HG03442 (cell line): ENCODE data around the gene ATP2B3.

Experiments used
- ATAC-seq: cut with Tn5 transposase; IDR thresholded peaks from one replicate; pipeline ENCODE4 v1.9.1; 2021; ENCODE audit warnings: mild to moderate bottlenecking, moderate library complexity; ENCODE audit not compliant: unreplicated experiment

ATP2B3 gene

DNA sequence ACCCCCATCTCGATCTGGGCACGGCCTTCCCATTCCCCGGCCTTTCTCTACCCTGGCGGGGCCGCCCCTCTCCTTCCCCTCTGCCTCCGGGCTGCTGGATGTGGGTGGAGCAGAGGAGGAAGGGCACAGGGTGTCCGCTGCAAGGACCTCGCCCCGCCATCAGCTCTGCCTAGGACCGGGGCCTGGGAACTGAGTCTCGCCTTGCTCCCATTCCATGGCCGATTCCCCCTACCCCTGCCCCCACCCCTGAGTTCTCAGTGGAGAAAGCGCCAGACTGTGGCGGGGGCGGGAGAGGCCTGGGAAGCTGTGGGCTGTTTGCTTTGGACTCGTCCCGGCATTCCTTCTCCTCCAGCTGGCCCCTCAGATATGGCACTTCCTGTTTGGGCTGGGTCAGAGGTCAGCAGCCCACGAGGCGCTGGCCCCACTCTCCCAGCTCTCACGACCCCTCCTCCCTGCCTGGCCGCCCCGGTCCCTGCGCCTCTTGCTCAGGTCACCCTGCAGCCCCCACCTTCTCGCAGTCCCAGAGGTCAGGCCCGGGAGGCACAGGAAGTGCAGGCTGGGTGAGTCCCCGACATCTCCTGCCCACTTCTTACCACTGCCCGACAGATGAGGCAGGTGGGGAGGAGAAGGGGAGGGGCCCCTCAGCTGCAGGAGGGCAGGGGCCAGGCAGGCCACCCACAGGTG, 29.1 kb upstream of the ATP2B3 start:
- ATAC-seq: no peak

DNA sequence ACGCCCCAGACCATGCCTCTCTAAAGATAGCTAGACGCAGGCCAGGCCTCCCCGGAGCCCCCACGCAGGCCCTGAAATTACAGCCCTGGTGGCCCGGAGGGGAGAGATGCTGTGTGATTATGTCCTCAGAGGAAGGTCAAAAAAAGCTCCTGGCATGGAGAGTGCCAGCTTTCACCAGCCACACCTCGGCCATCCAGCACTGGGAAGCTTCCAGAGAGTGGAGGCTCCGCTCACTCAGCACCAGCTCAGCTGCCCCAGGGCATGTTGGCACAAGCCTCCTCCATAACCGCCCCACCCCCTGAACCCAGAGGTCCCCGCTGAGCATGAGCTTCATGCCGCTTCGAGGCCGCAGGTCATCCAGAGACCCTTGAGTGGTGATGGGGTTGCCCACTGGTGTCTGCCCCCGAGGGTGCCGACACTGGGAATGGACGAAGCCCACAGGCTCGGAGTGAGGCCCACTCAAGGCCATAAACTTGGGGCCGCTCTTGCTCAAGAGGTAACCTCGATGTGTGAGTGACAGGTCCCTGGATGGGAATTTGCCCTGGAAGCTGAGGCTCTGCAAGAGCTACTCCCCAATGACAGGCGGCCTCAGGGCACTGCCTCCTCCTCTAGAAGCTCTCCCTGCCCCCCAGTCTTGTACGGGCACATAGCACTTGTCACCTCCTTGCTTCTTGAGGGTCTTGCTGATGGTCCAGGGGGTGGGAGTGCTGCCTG, 27.1 kb upstream of the ATP2B3 start:
- ATAC-seq: no peak

DNA sequence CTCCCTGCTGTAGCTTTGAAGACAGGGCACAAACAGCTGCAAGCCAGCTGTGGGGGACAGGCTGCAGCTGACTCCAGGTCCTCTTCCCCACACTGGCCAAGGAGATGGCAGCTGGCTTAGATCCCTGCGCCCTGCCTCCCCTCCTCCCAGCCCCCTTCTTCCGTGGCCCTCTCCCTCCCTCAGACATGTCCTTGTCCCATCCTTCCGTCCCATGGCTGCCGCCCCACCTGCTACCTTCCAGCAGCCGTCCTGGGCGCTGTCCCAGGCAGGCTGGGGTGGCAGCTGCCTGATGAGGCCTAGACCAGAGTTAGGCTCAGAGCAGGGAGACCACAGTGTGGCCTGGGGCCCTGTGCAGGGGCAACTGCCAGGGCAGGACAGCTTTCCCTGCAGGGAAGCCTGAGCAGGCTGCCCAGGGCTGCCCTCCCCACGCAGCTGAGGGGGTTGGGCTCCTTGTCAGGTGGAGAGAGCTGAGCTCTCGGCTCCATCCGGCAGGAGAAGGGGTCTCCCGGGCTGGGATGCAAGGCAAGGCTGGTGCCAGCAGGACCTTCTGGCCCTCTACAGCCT, 26.0 kb upstream of the ATP2B3 start:
- ATAC-seq: no peak

DNA sequence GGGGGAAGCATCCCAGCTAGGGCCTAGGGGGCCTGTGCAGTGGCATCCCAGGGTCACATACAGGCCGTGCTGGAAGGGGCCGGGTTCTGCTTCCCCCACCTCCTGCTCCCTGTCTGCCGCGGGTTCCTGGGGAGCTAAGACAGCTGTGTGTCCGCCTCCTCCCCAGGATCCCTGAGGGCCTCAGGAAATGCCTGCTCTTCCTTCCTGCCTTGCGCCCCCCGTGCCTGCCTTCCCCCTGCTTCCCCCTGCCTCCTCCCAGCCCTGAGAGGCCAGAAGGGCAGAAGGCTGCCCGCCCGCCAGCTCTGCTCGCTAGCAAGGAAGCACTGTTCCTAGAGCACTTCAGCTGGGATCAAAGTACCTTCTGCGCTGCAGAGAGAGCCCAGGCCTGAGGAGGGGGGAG, 25.5 kb upstream of the ATP2B3 start:
- no peak for ATAC-seq

DNA sequence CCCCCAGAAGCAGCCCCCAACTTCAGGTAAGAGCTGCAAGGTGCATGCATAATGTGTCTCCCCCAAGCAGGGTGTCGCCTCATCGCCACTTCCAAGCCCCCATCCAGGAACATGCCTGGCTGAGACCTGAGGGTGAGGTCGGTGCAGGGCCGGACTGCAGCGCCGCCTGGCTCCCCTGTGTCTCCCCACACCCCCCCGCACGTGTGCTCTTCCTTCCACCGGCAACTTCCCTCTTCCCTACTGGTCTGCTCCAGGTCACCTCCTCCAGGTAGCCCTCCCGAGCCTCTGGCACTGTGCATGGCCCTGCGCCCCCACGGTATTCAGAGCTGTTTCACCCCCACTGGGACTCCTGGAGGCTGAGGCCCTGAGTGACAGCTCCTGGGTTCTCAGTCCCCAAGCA, 24.9 kb upstream of the ATP2B3 start:
- no peak for ATAC-seq

DNA sequence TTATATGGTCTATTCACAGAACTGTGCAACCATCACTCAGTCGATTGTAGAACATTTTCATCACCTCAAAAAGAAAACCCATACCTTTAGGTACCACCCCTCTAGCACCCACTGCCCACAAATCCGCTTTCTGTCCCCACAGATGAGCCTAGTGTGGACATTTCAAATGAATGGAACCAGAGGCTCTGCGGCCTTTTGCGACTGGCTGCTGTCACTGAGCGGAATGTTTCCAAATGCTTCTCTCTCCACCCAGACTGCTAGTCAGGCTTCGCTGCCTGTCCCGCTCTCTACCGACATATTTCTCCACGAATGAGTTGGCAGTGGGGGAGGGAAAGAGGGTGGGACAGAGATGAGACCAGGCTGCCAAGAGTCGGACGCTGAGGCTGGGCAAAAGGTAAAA, 24.4 kb upstream of the ATP2B3 start:
- ATAC-seq: no peak

DNA sequence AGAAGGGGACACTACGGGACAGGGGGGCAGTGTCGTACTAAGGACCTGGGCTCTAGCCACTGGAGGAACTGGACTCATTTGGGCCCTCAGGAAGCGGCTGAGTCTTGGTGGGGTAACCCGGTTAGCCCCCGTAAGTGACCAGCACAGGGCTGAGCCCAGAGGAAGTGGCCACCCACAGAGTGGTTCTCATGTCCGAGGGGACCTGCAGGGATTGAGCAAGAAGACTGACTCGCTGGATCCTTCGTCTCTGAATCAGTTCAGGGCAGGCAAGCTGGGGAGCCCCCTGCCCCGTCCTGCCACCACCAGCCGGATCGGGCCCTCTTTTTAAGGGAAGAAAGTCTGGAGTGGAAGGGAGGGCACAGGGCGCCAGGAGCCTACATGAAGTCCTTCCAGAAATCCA, 23.4 kb upstream of the ATP2B3 start:
- ATAC-seq: no peak

DNA sequence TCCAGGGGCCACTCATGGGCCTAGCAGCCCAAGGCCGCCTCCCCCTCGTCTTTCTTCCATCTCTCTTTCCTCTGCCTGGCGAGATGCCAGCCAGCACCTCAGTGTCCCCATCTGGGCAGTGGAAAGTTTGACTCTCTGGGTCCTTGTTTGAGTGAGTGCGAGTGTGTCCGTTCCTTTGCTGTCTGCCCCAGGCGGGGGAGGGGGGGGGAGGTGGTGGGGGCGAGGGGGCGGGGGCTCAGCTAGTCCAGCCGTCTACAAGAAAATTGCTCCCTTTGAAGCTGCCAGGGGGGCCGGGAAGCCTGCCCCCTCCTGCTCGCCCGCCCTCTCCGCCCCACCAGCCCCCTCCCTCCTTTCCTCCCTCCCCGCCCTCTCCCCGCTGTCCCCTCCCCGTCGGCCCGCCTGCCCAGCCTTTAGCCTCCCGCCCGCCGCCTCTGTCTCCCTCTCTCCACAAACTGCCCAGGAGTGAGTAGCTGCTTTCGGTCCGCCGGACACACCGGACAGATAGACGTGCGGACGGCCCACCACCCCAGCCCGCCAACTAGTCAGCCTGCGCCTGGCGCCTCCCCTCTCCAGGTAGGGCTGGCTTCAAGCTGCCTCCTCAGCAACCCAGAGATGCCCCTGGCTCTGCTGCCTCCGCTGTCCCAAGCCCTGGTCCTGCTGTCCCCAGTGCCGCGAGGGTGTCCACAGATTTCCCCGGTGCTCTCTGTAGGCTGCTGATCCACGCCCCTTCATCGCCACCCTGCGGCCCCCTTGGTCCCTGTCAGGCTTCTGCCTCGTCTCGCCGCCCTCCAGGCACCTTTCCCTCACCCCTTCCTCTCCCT, 22.7 kb upstream of the ATP2B3 start, which contains the start of gene BGN:
Gene BGN (plus strand): TSS at position 440 of the 821 bp plus-strand sequence. CDS start 9,652 bp downstream, outside the sequence.
- ATAC-seq: no peak

DNA sequence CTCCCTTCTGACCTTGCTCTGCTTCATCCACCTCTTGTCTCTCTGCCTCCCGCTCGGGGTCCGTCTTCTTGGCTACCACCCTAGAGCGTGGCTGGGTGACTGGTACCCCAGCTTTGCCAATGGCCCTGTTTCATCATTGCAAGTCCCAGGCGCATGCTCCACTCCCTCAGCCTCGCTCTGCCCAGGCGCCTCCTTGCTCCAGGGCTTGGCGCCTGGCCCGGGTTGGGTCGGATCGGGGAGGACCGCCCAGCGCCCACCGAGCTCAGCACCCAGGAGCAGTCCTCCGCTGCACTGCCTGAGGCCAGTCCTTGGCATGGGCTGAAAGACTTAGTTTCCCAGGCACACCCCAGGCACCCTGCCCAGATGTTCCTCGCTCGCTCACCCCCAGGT, 22.1 kb upstream of the ATP2B3 start:
- no peak for ATAC-seq

DNA sequence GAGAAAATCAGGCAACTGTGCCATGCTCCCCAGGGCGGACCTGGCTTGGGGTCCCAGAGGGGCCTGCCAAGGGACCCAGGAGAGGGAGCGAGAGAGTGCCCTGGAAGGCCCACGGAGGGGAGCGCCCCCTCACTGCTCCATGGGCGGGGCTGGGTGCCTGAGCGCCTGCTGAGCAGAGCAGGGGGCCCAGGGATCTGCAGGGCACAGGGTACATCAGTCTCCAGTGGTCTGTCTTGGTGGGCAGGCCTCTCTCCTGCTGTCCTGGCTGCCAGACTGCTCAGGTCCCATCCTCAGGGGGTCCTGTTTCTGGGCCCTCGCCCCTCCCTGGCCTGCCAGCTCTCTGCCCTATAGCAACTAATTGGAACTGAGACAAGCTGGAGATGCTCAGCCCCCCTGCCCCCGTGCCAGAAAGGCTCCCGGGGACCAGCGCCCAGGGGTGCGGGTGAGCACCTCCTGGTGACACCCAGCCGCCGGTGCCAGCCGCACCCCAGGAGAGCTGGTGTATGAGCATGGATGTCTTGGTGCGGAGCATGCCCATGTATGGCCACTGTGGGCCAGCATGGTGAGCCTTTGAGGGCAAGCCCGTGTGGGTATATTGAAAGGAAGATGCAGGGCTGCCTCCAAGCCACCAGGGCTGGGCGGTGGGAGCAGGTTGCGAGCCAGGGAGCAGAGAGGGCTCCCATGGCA, 21.4 kb upstream of the ATP2B3 start:
- no peak for ATAC-seq

DNA sequence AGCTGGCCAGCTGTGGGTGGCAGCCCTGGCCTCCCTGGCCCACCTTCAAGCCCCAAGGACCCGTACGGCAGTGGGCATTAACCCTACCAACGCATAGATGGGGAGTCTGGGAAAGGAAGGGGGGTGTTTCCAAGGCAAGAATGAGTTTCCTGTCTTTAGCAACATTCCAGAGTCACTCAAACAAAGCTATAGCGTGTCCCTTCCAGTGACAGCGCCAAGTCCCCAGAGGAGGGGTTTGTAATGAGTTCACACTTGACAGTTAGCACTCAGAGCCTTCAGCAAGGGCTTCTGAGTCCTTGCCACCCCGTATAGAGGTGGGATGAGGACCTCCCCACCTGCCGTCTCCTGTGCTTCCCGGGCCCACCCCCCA, 20.9 kb upstream of the ATP2B3 start:
- no peak for ATAC-seq

DNA sequence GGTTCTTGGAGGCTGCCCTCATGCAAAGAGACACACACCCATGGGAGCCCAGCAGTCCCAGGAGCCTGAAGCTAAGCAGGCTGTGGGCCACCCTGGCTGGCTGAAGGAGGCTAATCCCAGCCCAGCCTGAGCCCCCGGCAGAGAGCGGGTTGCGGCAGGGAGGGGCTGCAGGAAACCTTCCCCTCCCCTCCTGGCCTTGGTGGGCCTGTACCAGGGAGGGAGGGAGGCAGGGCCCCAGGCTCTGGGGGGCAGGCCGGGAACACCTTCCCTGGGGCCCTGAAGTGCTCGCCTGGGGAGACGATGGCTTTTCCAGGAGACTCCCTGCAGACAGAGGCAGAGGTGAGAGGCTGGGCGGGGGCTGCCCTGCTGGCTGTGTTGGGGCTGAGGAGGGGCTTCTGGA, 19.0 kb upstream of the ATP2B3 start:
- no peak for ATAC-seq

DNA sequence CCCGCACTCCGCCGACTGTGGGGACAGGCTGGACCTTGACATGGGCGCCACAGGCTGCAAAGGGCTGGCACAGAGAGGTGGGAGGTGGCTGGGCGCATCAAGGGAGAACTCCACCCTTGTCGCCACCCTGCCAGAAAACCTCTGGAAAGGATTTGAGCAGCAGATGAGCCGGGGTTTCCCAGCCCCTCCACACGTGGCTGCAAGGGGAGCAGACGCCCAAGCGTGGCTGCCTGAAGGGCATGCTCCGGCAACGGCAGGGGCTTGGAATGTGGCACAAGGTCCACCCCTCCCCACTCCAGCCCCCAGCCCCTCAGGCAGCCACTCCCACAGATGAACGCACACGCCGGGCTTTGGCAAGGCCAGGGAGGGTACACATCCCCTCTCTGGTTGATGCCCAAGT, 18.1 kb upstream of the ATP2B3 start:
- ATAC-seq: no peak

DNA sequence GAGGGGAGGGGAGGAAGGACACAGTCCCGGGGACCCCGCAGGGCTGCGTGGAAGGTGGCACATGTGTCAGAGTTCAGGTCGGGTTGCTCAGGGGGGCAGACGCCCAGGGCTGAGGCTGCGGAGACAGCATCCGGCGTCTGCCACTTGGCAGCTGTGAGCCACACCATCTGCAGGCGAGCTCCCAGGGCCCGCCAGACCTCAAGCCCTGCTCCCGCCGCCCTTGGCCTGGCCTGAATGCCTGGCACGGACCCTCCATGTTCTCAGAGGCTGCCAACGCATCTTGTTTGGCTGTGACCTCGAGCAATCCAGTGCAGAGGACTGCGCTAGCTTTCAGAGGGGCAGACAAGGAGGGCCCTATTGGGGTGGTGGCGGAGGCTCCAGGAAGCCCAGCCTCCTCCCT, 17.6 kb upstream of the ATP2B3 start:
- no peak for ATAC-seq

DNA sequence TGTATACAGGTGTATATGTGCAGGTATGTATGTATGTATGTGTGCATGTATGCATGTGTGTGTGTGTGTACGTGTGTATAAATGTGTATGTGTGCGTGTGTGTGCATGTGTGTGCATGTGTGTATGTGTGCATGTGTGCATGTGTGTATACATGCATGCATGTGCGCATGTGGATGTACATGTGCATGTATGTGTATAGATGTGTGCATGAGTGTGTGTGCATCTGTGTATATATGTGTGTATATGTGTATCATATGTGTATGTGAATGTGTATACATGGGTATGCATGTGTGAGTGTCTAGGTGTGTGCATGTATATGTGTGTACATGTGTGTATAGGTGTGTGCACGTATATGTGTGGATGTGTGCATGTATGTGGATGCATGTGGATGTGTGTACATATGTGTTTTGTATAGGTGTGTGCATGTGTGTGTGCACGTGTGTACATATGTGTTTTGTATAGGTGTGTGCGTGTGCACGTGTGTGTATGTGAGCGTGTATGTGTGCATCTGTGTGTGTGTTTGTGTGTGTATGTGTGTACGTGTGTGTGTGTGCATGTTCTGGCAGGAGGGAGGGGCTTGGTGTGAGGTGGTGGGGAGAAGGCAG, 16.7 kb upstream of the ATP2B3 start:
- no peak for ATAC-seq

DNA sequence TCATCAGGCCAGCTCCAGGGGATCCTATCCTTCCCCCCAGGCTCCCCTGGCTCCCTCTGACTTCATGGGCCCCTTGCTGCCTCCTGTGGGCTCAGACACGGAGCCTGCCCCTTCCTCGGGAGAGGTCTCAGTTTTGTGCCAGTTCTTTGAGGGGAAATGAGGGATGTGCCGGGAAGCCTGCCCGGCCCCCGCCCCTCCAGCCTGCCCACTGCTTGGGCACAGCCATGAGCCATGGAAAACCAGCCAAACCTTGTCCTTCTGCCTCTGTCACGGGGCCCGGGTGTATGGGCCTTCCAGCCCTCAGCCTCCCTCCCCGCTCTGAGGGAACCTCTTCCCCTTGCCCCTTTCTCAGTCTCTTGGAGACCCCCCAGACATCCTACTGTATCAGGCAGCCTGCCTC, 15.9 kb upstream of the ATP2B3 start:
- no peak for ATAC-seq

DNA sequence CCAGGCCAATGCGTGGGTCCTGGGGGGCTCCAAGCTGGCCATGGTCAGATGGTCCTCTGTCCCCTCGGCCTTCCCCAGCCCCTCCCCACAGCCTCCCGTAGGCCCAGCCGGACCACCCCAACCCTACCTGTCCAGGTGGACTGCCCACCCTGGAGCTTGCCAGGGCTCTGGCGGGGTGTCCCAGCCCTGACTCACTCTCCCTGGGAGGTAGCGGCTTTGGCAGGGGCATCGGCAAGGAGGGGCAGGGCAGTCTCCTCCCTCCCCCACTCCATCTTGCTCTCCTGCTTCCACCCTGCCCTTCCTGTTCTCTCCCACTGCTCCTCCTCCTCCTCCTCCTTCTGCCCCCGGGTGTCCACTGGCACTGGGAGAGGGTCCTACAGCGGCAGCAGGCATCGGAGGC, 15.3 kb upstream of the ATP2B3 start:
- no peak for ATAC-seq

DNA sequence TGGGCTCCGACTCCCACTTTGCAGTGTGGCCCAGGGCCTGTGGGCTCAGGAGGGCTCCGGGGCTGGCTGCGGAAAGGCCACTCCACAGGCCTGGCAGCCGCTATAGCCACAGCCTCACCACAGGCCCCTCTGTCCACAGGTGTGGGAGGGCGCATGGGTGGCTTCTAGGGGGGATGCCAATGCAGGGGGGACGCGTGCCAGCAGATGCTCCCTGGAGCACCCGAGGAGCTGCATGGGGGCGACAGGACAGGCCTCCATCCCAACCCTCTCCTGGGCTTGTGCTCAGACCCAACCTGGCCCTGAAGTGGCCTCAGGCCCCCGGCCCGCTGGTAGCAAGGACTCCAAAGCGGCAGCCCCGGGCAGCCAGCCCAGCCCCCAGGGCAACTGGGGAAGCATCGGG, 14.6 kb upstream of the ATP2B3 start:
- no peak for ATAC-seq

DNA sequence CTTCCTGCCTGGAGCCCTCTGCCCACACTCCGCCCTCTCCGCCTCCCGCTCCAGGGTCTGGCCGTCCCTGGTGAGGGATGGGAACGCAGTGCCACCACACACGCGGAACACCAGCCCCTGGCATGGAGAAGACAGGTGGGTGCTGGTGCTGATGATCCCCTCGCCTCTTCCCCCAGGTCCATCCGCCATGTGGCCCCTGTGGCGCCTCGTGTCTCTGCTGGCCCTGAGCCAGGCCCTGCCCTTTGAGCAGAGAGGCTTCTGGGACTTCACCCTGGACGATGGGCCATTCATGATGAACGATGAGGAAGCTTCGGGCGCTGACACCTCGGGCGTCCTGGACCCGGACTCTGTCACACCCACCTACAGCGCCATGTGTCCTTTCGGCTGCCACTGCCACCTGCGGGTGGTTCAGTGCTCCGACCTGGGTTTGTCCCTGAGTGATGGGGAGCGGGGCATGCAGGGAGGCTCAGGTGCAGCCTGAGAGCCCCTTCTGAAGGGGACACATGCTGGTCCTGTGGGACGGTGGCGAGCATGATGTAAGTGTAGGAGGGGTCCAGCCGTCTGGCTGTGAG, 12.9 kb upstream of the ATP2B3 start:
- ATAC-seq: no peak

DNA sequence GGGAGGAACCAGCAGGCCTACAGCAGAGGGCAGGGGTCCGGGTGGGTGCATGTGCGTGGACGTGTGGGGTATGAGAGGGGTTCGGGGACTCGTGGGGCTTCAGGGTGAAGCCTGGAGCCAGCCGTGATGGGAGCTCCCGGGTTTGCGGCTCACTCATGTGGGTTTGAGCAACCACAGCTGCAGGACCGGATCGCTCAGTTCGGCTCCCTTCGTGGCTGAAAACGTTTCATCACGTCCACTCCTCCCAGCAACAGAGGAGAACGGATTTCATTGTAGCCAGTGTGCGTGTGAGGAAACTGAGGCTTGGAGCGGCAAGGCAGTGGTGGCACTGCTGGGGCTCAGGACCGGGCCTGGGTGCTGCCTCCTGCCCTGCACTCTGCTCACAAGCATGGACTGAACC, 12.1 kb upstream of the ATP2B3 start:
- no peak for ATAC-seq
